ENCODE measurements around the gene TMEM165.

DNA sequence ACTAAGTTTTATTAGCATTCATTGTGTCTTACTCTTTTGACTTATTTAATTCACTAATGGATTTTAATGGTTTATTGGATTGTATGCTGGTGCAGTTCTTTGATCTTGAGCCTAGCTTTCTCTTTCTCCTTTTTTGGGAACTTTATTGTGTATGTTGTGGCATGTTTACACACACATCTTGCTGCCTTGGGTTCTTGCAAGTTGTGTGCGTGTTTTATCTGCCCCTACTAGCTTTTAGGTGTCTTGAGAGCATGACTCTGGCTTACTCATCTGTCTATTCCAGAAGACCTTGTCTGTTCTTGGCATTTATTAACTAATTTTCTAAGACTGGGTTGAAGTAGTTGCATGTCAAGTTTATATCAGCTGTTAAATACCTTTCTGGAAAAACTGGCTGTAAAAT is 2.7 kb downstream of the TMEM165 start:
- TF ChIP-seq, protein P1, sequence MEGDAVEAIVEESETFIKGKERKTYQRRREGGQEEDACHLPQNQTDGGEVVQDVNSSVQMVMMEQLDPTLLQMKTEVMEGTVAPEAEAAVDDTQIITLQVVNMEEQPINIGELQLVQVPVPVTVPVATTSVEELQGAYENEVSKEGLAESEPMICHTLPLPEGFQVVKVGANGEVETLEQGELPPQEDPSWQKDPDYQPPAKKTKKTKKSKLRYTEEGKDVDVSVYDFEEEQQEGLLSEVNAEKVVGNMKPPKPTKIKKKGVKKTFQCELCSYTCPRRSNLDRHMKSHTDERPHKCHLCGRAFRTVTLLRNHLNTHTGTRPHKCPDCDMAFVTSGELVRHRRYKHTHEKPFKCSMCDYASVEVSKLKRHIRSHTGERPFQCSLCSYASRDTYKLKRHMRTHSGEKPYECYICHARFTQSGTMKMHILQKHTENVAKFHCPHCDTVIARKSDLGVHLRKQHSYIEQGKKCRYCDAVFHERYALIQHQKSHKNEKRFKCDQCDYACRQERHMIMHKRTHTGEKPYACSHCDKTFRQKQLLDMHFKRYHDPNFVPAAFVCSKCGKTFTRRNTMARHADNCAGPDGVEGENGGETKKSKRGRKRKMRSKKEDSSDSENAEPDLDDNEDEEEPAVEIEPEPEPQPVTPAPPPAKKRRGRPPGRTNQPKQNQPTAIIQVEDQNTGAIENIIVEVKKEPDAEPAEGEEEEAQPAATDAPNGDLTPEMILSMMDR (IDR thresholded peaks at IDR 0.05): no peak
- no peak for TF ChIP-seq POLR2A (IDR thresholded peaks at IDR 0.05; ENCODE audit: low read depth)
- no peak for TF ChIP-seq POLR2AphosphoS5 (IDR thresholded peaks at IDR 0.05)
- no peak for TF ChIP-seq EP300 (IDR thresholded peaks at IDR 0.05)
